ENCODE measurements around the gene ERMARD.

ERMARD gene

GRCh38 chr6:169782966-169783365 lies 31.5 kb downstream of the ERMARD start:
- peaks cover 8% of the 10 kb centered on the region for H3K36me3 ChIP-seq (ENCODE audit: control insufficient read depth, insufficient read depth, low read length)
- H3K9me3 ChIP-seq (ENCODE audit: control insufficient read depth, low read length), result no peaks in the 10 kb centered on the region
- no peak for DNase-seq

GRCh38 chr6:169783401-169783800 lies 32.0 kb downstream of the ERMARD start:
- DNase-seq, result no peak
- Histone ChIP-seq H3K4me1 (ENCODE audit: control insufficient read depth, insufficient read depth, low read length, poor library complexity, severe bottlenecking) (no peaks in the 10 kb centered on the region), H3K36me3 (ENCODE audit: control insufficient read depth, insufficient read depth, low read length) (peaks cover 8% of the 10 kb centered on the region), H3K27me3 (replicated peaks; ENCODE audit: control insufficient read depth, insufficient read depth, low read length, poor library complexity, severe bottlenecking) (no peaks in the 10 kb centered on the region), H3K27ac (ENCODE audit: insufficient read depth, low read length, poor library complexity, severe bottlenecking) (no peak overlapping the region), H3K9me3 (ENCODE audit: control insufficient read depth, low read length) (no peaks in the 10 kb centered on the region), H3K4me3 (ENCODE audit: insufficient read depth, low read depth, low read length, poor library complexity, severe bottlenecking) (no peak overlapping the region)

More at GRCh38 chr6:169782966-169783365, 31.5 kb downstream of the ERMARD start:
- no peak overlapping the region for H3K27ac ChIP-seq (ENCODE audit: insufficient read depth, low read length, poor library complexity, severe bottlenecking)
- no peaks in the 10 kb centered on the region for H3K4me1 ChIP-seq (ENCODE audit: control insufficient read depth, insufficient read depth, low read length, poor library complexity, severe bottlenecking)
- H3K27me3 ChIP-seq (replicated peaks; ENCODE audit: control insufficient read depth, insufficient read depth, low read length, poor library complexity, severe bottlenecking), result no peaks in the 10 kb centered on the region
- no peak overlapping the region for H3K4me3 ChIP-seq (ENCODE audit: insufficient read depth, low read depth, low read length, poor library complexity, severe bottlenecking)

- Histone ChIP-seq H3K4me1 (ENCODE audit: control insufficient read depth, insufficient read depth, low read length, poor library complexity, severe bottlenecking) (no peaks in the 10 kb centered on the region), H3K27ac (ENCODE audit: insufficient read depth, low read length, poor library complexity, severe bottlenecking) (no peak overlapping the region), H3K36me3 (ENCODE audit: control insufficient read depth, insufficient read depth, low read length) (peaks cover 5% of the 10 kb centered on the region), H3K4me3 (ENCODE audit: insufficient read depth, low read depth, low read length, poor library complexity, severe bottlenecking) (no peak overlapping the region), H3K9me3 (ENCODE audit: control insufficient read depth, low read length) (no peaks in the 10 kb centered on the region), H3K27me3 (replicated peaks; ENCODE audit: control insufficient read depth, insufficient read depth, low read length, poor library complexity, severe bottlenecking) (no peaks in the 10 kb centered on the region)
- DNase-seq, result no peak
Observed at GRCh38 chr6:169783971-169784820, 32.8 kb downstream of the ERMARD start.

- H3K9me3 ChIP-seq (ENCODE audit: control insufficient read depth, low read length), result no peaks in the 10 kb centered on the region
- H3K27me3 ChIP-seq (replicated peaks; ENCODE audit: control insufficient read depth, insufficient read depth, low read length, poor library complexity, severe bottlenecking), result no peaks in the 10 kb centered on the region
- no peak overlapping the region for H3K4me3 ChIP-seq (ENCODE audit: insufficient read depth, low read depth, low read length, poor library complexity, severe bottlenecking)
- no peak overlapping the region for H3K27ac ChIP-seq (ENCODE audit: insufficient read depth, low read length, poor library complexity, severe bottlenecking)
- H3K36me3 ChIP-seq (ENCODE audit: control insufficient read depth, insufficient read depth, low read length), result no peaks in the 10 kb centered on the region
- H3K4me1 ChIP-seq (ENCODE audit: control insufficient read depth, insufficient read depth, low read length, poor library complexity, severe bottlenecking), result peaks cover 4% of the 10 kb centered on the region
- DNase-seq, result no peak
Observed at GRCh38 chr6:169784821-169785340, 33.5 kb downstream of the ERMARD start.

GRCh38 chr6:169785566-169785965 lies 34.1 kb downstream of the ERMARD start:
- Histone ChIP-seq H3K27me3 (replicated peaks; ENCODE audit: control insufficient read depth, insufficient read depth, low read length, poor library complexity, severe bottlenecking) (no peaks in the 10 kb centered on the region), H3K27ac (ENCODE audit: insufficient read depth, low read length, poor library complexity, severe bottlenecking) (no peak overlapping the region), H3K4me1 (ENCODE audit: control insufficient read depth, insufficient read depth, low read length, poor library complexity, severe bottlenecking) (peaks cover 5% of the 10 kb centered on the region), H3K36me3 (ENCODE audit: control insufficient read depth, insufficient read depth, low read length) (no peaks in the 10 kb centered on the region), H3K4me3 (ENCODE audit: insufficient read depth, low read depth, low read length, poor library complexity, severe bottlenecking) (no peak overlapping the region), H3K9me3 (ENCODE audit: control insufficient read depth, low read length) (no peaks in the 10 kb centered on the region)
- no peak for DNase-seq

- H3K9me3 ChIP-seq (ENCODE audit: control insufficient read depth, low read length), result no peaks in the 10 kb centered on the region
- no peaks in the 10 kb centered on the region for H3K27me3 ChIP-seq (replicated peaks; ENCODE audit: control insufficient read depth, insufficient read depth, low read length, poor library complexity, severe bottlenecking)
- H3K27ac ChIP-seq (ENCODE audit: insufficient read depth, low read length, poor library complexity, severe bottlenecking), result no peak overlapping the region
- DNase-seq, result no peak
- no peak overlapping the region for H3K4me3 ChIP-seq (ENCODE audit: insufficient read depth, low read depth, low read length, poor library complexity, severe bottlenecking)
- peaks cover 7% of the 10 kb centered on the region for H3K4me1 ChIP-seq (ENCODE audit: control insufficient read depth, insufficient read depth, low read length, poor library complexity, severe bottlenecking)
- no peaks in the 10 kb centered on the region for H3K36me3 ChIP-seq (ENCODE audit: control insufficient read depth, insufficient read depth, low read length)
Observed at GRCh38 chr6:169786349-169786748, 34.9 kb downstream of the ERMARD start.

GRCh38 chr6:169787797-169788196 lies 36.4 kb downstream of the ERMARD start:
- Histone ChIP-seq H3K9me3 (ENCODE audit: control insufficient read depth, low read length) (no peaks in the 10 kb centered on the region), H3K4me3 (ENCODE audit: insufficient read depth, low read depth, low read length, poor library complexity, severe bottlenecking) (no peak overlapping the region), H3K4me1 (ENCODE audit: control insufficient read depth, insufficient read depth, low read length, poor library complexity, severe bottlenecking) (peaks cover 7% of the 10 kb centered on the region), H3K27me3 (replicated peaks; ENCODE audit: control insufficient read depth, insufficient read depth, low read length, poor library complexity, severe bottlenecking) (no peaks in the 10 kb centered on the region), H3K36me3 (ENCODE audit: control insufficient read depth, insufficient read depth, low read length) (no peaks in the 10 kb centered on the region), H3K27ac (ENCODE audit: insufficient read depth, low read length, poor library complexity, severe bottlenecking) (no peak overlapping the region)
- DNase-seq, result no peak

- Histone ChIP-seq H3K27ac (ENCODE audit: insufficient read depth, low read length, poor library complexity, severe bottlenecking) (no peak overlapping the region), H3K36me3 (ENCODE audit: control insufficient read depth, insufficient read depth, low read length) (no peaks in the 10 kb centered on the region), H3K4me1 (ENCODE audit: control insufficient read depth, insufficient read depth, low read length, poor library complexity, severe bottlenecking) (peaks cover 7% of the 10 kb centered on the region), H3K27me3 (replicated peaks; ENCODE audit: control insufficient read depth, insufficient read depth, low read length, poor library complexity, severe bottlenecking) (no peaks in the 10 kb centered on the region), H3K9me3 (ENCODE audit: control insufficient read depth, low read length) (no peaks in the 10 kb centered on the region), H3K4me3 (ENCODE audit: insufficient read depth, low read depth, low read length, poor library complexity, severe bottlenecking) (no peak overlapping the region)
- DNase-seq, result no peak
Observed at GRCh38 chr6:169788809-169789145, 37.4 kb downstream of the ERMARD start.

- H3K36me3 ChIP-seq (ENCODE audit: control insufficient read depth, insufficient read depth, low read length), result no peaks in the 10 kb centered on the region
- no peak for DNase-seq
- H3K4me3 ChIP-seq (ENCODE audit: insufficient read depth, low read depth, low read length, poor library complexity, severe bottlenecking), result peak overlapping the region; percentile 60
- no peaks in the 10 kb centered on the region for H3K27me3 ChIP-seq (replicated peaks; ENCODE audit: control insufficient read depth, insufficient read depth, low read length, poor library complexity, severe bottlenecking)
- H3K4me1 ChIP-seq (ENCODE audit: control insufficient read depth, insufficient read depth, low read length, poor library complexity, severe bottlenecking), result peaks cover 7% of the 10 kb centered on the region
- H3K9me3 ChIP-seq (ENCODE audit: control insufficient read depth, low read length), result no peaks in the 10 kb centered on the region
- no peak overlapping the region for H3K27ac ChIP-seq (ENCODE audit: insufficient read depth, low read length, poor library complexity, severe bottlenecking)
Observed at GRCh38 chr6:169789146-169789943, 37.9 kb downstream of the ERMARD start.
